HG03103 (cell line): Measurements from ENCODE around the gene ARL13B.
A peak's percentile ranks its signal among the peaks of the same experiment; 100 is the strongest.
"Not testable (repeated sequence)": the region's sequence is repeated elsewhere in the genome, so short reads cannot be mapped to it uniquely, and the experiment has no call there.

Source experiments
- ATAC-seq: cut with Tn5 transposase; IDR thresholded peaks from one replicate; pipeline ENCODE4 v1.9.1; 2021; ENCODE audit warnings: low read depth; ENCODE audit not compliant: unreplicated experiment

Gene ARL13B

DNA sequence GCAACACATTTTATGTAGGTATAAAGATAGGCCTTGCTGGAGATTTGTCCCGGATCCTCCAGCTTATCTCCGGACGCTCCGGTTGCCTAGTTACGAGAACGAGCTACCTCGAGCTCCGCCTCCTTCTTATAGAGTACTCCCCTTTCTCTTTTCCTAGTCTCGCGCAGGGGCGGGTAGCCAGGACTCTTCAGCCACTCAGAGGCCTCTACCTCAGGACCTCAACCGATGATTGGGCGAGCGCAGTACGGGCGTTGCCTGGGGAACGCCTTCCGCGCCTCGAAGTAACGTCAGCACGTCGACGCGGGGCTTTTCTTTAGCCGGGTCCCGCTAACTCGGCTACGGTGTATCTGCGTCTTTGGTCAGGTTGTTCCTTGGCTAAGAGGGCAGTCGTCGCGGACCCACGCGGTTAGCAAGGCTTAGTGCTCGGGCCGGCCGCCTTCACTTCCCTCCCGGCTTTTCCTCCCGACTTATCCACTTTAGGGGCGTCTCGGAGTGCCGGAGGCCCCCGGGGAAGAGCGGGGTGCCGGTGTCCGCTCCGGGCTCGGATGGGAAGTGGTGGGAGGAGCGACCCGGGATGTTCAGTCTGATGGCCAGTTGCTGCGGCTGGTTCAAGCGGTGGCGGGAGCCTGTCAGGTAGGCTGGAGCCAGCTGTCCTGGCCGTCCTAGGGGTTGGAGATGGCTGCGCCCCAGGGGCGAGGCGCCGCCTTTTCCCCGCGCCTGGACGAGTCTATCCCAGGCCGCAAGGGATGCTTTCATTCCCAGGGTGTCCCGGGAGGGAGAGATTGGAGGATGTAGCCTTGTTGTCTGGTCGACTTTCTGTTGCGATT lies at the start of gene ARL13B:
TSS of gene ARL13B (plus strand) at position 306 of the 827 bp plus-strand sequence. CDS start at position 575, 269 bp downstream.
- ATAC-seq = peak; percentile 100

DNA sequence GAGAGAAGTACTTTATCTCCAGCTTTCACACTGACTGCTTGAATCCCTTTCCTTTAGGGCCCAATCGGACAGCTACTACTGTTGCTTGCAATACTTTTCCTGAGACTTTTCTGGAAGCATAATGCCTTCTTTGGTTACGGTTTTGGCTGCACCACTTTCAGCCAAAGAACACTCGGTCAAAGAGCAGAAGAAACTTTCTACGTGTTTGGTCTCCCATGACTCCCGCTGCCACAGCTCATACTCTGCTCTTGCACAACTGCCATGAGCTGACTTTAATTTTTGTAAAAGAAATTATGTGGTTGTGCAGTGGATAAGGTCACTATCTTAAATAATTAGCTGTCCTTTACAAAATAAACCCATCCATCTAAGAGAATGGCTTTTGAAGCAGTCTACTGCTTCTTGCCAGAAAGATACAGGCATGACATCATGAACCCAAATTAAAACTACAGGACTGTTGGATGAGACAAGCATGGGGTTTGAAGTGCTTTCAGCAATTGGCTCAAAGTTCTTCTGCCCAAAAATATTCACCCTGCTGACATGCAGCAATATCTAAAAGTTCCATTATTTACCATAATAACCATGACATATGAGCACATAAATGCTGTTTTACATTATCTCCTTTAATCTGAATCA lies 48.2 kb upstream of the ARL13B start:
- no peak for ATAC-seq

DNA sequence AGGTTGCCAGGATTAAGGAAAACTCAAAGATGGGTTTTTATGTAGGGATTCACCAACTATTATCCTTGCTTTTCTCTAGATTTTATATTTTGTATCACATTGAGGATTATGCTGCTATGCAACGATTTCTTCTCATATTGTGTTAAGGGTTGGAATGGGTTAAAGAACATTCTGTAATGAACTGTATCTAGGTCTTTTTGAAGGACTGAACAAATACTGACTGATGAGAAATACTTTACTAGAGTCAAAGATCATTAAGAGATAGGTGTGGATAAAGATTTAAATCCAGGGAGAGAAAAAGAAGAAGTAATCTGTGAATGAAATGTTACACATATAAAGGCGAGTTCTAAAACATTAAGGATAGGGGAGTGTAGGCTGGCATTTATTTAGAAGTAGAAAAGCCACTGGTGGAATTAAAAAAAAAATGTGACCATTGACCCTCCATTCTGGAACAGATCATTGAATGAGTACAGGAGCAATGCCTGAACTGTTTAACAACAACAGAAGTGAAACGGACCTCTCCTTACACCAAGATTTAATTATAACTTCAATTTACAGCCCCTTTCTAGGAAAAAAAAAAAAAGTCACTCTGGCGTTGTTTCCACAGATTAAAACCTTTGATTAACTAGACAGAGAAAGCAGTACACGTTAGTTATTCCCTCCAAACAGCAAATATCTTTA lies 45.4 kb upstream of the ARL13B start:
- ATAC-seq = no peak

DNA sequence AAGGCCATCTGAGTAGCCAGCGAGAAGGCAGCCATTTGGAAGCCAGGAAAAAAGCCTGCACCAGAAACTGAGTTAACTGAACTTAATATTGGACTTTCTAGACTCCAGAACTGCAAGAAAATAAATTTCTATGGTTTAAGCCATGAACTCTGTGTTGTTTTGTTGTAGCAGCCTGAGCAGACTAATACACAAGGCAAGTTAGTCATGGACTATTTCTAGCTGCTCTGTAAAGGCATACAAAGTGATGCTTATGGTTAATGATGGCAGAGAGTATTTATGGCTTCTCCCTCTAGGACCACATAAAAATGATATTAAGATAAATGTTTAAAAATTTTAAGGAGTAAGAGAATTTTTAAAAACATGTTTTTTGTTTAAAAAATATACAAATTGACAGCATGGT lies 43.4 kb upstream of the ARL13B start:
- ATAC-seq = no peak

DNA sequence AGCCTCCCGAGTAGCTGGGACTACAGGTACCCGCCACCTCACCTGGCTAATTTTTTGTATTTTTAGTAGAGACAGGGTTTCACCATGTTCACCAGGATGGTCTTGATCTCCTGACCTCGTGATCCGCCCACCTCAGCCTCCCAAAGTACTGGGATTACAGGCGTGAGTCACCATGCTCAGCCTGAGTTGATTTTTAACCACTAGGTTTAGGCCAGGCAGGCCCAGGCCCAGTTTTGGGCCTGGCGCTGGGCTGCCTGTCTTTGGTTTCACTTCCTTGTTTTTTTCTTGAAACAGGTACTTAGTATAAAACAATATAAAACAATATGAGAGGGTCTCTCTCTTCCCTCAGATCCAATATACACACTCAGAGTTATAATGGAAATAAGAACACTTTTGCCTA lies 42.5 kb upstream of the ARL13B start:
- not testable (repeated sequence) for ATAC-seq

DNA sequence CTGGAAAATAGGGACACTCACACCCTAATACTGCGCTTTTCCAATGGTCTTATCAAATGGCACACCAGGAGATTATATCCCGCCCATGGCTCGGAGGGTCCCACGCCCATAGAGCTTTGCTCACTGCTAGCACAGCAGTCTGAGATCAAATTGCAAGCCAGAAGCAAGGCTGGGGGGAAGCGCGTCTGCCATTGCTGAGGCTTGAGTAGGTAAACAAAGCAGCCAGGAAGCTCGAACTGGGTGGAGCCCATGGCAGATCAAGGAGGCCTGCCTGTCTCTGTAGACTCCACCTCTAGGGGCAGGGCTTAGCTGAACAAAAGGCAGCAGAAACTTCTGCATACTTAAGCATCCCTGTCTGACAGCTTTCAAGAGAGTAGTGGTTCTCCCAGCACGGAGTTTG lies 30.0 kb upstream of the ARL13B start:
- not testable (repeated sequence) for ATAC-seq

DNA sequence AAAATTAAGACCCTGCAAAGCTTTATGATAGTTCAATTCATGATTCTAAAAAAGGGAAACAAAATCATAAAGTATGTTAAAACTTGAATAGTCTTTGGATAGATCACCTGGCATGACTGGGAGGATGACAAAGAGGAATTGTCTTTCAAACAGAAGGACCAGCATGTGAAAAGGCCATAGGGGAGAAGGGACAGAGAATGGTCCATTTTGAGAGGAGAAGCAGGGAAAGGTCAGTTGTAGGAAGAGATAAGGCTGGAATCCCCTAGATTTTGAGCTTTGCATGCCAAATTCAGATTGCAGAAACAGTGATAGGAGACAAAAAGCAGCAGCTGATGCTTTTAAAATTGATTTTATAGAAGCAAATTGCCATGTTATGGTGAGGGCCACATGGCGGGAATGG lies 18.9 kb upstream of the ARL13B start:
- ATAC-seq = no peak

DNA sequence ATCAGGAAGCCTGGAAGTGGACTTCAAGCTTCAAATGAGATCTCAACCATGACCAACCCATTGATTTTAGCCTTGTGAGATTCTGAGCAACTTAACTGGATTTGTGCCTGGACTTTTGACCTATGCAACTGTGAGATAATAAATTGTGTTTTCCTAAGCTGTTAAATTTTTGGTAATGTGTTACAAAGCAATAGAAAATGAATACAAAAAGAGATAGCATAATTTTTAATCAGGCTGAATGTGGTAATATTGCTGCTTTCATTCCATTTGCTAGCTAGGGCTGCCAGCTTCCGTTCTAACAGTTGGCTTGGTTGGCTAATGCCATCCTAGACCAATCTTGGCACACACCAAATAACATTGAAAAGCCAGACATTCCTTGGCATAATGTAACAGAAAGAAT lies 18.5 kb upstream of the ARL13B start:
- ATAC-seq = no peak

DNA sequence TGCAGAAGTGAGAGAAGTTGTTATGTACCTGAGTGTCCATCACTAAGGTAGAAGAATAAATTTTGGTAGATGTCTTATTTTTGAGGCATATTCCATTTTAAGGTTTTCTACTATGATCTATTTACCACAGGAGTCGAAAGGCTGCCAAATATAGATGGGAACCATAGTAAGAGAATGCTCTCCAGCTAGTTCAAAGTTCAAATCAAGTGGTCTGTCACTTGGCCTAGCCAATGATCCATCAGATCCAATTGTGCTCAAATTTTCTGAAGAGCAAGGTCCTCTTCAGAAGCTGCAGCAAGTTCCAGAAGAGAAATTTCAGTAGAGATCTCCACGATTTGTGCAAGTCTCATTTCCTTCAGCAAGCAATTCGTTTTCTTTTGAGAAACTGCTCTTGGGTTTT lies 17.2 kb upstream of the ARL13B start:
- no peak for ATAC-seq

DNA sequence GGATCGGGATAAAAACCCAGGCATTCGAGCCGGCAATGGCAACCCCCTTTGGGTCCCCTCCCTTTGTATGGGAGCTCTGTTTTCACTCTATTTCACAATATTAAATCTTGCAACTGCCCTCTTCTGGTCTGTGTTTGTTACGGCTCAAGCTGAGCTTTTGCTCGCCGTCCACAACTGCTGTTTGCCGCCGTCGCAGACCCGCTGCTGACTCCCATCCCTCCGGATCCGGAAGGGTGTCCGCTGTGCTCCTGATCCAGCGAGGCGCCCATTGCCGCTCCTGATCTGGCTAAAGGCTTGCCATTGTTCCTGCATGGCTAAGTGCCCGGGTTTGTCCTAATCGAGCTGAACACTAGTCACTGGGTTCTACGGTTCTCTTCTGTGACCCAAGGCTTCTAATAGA lies 14.8 kb upstream of the ARL13B start:
- ATAC-seq = not testable (repeated sequence)

DNA sequence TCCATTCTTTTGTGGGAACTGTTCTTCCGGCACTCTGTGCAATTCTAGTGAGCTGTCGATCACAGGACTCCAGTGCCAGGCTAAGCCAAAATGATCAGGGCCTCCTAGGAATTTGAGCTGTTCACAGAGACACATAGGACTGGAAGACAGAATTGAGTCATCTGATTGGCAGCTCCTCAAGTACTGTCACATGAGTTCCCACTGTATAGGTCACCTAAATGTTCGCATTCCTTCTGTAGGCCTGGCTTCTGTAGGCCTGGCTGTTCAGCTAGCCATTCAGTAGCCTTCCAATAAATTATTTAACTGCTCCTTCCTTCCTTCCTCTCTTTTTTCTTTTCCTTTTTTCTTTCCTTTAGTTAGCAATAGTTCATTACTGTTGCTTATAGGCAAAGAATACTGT lies 10.5 kb upstream of the ARL13B start:
- no peak for ATAC-seq

DNA sequence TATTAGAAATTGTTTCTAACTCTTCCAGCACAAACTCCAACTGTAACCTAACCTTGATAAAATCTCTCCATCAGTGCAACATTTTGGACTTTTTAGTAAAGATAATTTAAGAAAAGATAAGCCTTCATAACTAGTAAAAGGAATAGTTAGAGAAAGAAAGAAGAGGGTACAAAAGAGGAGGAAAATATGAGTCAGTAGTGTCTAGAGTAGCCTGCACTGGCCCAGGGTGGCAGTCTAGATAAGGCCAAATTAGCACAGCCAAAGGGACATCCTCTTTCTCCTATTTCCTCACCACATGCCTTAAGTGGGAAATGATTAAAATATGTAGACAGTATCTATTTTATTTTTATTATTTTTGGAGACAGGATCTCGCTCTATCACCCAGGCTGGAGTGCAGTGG lies 10.0 kb upstream of the ARL13B start:
- ATAC-seq = no peak

DNA sequence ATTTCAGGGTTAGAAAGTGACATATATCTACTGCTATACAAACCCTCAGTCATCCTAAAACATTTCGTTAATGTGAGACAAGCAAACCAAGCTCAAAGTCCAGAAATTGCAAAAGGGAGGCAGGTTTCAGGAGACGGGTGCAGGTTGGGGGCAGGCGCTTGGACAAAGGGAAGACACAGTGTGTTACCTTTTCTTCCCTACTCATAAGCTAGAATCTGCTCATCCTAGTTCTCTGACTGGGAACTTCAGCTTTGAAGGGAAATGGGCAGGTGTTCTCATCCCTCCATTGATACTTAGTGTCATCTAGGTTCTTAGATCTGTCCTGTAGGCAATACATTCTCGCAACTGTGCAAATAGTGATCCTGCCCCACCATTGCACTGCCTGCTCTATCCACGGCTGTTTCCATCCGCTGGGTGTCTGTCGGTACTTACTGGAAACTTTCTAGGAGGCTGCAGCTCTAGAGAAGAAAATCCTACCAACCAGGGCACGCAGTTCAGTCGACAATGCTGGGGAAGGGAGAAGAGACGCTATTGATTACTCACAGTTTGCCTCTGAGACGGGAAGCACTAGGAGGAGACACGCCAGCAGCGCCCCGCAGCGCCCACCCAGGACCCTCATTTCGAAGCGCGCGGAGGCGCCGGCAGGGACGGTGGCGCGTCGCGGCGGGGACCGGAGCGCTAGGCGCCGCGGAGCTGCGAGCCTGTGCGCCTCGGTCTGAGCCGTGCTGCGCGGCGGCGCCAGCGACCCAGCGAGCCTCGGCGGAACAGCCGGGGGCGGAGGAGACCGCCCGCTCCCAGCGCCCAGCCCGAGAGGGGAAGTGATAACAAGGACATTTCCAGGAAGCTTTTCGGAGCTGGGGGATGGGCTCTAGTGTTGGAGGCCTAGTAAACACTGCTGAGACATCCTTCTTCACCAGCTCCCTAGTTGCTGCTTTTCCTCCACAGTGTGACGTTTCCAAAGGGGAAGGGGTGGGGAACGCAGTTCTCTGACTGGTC lies 6.5 kb upstream of the ARL13B start, which contains the start of gene PROS1:
TSS of gene PROS1 (minus strand) at position 766 of the 996 bp plus-strand sequence. CDS start at position 619, 147 bp downstream.
- ATAC-seq = peak; percentile 88

DNA sequence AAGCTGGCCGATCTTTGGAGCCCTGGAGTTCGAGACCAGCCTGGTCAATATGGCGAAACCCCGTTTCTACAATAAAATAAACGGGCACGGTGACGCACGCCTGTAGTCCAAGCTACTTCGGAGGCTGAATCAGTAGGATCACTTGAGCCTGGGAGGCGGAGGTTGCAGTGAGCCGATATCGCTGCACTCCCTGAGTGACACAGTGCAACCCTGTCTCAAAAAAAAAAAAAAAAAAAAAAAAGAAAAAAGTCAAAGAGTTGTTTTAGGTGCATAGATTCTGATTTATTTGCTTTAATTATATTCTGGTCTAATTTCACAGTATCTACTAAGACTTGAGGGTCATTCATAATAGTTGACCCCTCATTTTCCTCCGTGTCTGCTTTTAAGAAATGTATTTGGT lies 1.7 kb downstream of the ARL13B start:
- ATAC-seq = no peak

DNA sequence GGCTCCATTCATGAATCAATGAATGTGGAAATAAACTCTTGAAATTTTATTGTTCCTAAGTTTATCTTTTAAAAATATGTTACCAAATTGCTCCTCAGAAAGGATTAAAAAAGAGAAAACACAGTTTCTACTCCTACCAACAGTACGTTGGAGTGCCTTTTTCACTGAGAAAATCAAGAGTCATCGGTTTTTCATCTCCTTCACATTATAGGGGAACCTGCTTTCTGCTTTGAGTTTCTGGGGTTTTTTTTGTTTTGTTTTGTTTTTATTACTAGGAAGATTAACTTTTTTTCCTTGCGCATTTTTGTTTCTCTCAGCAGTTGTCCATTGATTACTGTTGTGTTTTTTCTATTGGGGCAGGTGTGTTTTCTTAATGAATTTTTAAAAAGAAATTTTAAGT lies 3.5 kb downstream of the ARL13B start:
- ATAC-seq = no peak

DNA sequence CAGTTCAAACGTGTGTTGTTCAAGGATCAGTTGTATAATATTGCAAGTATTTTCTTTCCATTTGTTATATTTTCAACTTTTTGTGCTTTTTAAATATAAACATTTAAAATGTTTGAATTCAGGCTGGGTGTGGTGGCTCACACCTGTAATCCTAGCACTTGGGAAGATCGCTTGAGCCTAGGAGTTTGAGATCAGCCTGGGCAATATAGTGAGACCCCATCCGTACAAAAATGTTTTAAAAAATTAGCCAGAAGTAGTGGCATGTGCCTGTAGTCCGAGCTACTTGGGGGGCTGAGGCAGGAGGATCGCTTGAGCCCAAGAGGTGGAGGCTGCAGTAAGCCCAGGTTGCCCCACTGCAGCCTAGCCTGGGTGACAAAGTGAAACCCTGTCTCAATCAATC lies 4.7 kb downstream of the ARL13B start:
- no peak for ATAC-seq

DNA sequence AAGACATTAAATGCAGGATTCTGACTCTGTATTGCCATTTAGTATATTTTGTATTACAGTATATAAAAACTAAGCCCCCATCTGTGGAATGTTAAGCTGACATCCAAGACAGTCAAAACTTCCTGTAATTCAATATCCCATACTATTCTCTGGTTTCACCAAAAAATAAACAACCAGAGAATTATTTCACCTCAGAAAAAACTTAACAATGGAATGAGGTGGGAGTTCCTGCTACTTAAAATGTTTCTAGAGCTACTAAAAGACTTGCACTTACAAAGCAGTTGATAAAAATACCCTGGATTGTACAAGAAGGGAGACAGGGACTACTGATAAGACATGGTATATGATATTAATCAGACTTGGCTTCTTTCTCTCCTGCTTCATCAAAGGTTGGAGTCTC lies 8.3 kb downstream of the ARL13B start:
- ATAC-seq = no peak

DNA sequence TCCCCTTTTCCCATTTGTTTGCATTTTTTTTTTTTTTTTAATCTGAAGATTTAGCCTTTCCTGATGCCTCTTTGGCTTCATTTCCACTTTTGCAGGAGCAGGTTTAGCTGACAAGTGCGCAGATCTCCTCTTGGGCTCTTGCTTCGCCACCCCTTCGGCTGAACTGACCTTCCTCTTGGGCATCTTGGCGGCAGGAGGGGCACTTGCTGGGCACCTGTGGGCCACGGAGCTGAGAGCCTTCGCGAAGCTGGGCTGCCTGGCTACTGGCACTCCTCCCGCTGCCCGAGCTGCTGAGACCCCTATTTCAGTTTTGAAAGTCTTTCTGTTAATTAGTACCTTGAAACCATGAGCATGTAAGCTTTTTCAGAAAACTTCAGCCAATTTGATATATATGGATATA lies 8.8 kb downstream of the ARL13B start:
- ATAC-seq = no peak

DNA sequence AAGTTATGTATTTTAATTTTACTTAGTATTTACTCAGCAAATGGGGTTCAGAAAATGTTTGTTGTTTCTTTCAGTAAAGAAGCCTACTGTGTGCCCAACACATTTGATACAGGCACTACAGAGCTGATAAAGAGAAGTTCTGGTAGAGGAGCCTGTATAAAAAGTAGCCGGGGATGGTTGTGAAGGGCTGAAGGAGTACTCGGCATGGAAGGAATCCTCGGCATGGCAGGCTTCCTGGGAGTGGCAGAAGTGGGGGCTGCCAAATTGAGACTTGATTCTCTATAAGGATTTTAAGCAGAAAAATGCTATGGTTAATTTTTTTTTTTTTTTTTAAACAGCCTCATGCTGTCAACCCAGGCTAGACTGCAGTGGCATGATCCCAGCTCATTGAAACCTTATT lies 9.3 kb downstream of the ARL13B start:
- ATAC-seq = no peak

DNA sequence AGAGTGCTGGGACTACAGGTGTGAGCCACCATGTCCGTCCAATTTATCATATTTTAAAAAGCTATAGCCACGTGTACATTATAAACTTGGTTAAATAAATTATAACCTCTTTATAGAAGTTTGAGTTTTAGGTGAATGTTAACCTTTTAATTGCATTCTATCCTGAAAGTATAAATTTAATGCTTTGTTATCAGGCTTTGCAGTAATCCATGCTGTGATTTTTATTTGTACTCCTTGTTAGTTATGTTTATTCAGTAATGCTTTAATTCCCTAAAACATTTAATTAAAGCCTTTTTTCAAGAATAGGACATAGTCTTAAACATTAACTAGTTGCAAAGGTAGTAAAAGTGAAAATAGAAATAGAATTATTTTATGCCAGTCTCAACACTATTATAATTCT lies 11.7 kb downstream of the ARL13B start:
- no peak for ATAC-seq
